Inflammatory macrophage treated with lipopolysaccharide for 1 hour (primary cell): ENCODE data around the gene CLCF1.

ENCODE experiments used
- DNase-seq, 2 donors: peaks; one replicate each; pipeline ENCODE4 v3.0.0-alpha.2; 2020 to 2022

Gene CLCF1

DNA sequence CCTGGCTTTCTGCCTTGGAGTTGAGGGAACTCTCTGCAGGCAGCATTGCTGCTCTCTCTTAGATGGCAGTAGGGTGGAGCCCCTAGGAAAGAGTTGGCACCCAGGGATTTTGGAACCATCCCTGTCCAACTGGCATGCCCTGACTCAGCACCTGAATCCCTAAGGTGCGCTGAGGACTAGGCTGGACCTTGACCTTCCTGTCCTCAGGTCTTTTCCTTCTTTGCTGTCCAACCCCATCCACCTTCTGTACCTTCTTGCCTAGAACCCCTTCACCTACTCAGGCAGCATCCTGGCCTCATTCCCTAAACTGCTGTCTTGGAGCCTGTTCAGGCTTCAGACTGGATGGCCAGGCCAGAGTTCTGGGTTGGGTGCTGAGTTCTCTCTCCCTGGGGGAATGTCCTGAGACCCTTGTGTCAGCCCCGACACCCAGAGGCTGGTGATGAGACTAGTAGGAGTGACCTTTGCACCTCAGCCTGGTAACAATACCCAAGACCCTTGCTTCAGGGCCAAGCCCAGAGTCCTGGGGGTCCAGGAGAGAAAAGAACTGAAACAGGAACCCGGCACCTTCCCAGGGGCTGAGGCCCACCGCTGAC is 17.5 kb downstream of the CLCF1 start:
- no peak for DNase-seq

DNA sequence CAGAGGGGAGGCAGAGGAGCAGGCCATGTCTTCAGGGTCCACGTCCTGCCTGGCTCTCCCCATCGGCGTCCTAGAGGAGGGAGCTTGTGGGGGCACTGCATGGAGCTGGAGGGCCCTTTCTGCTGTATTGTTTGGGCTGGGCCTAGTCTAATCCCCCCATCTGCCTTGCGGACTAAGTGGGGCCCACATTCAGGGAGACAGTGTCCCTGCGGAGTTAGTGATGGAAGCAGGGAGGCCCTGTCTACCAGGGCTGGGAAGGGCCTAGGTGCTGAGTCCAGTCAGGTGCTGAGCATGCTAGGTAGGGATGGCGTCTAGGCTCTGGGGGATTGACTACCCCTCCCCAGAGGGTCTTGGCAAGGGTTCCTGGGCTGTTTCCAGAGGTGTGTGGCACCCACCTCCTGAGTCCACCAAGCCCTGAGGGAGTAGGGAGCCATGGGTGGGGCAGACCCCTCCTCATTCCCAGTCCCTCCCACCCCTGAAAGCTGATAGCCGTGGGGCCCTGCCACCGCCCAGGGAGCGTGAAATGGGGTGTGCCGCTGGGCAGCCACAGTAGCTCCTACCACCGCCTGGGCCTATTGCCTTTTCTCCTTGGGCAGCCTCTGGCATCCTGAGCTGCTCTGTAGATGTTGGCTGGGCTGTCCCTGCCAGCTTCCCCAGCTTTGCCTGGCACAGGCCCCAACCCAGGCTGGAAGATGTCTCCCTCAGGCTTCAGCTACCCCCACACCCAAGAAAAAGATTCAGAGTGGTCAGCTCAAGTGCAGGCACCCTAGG is 18.2 kb downstream of the CLCF1 start:
- no peak for DNase-seq

DNA sequence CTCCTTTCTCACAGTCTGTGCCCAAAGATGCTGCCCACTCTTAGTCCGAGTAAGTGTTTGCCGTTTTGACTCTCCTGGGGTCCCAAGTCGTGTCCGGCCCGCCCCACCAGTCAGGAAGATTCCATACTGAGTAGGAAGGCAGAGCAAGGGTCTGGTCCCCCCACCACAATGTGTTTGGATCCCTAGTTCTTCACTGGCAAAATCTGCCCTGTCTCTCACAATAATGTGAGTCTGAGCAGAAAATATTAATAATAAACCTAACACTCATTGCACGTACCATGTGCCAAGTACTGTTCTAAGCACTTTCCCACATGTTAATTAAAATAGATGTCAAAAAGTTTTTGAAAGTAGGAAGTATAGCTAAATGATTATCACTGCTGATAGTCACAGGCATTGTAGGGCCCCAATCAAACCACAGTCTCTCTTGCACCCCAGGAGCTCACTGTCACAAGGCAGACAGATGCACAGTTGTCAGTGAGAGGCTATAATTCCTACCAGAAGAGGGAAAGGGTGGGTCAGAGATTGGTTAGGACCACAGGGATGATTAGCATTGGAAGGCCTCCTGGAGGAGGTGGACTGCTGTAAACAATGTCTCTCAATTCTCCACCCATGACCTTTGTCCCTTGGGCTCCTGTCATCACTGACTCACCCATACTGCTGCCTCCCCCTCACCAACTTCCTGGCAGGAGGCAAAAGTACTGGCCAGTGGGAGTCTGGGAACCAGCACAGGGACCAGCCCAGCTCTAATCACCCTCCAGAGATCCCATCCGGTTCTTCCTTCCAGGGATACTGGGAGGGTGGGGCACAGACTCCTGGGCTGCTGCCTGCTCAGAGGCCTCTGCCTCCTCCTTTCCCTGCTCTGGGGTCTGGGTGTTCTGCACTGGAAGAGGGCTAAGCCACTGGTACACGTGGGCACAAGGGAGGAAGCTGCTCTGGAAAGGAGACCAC is 19.0 kb downstream of the CLCF1 start:
- peak; percentile 74 to 90 for DNase-seq

DNA sequence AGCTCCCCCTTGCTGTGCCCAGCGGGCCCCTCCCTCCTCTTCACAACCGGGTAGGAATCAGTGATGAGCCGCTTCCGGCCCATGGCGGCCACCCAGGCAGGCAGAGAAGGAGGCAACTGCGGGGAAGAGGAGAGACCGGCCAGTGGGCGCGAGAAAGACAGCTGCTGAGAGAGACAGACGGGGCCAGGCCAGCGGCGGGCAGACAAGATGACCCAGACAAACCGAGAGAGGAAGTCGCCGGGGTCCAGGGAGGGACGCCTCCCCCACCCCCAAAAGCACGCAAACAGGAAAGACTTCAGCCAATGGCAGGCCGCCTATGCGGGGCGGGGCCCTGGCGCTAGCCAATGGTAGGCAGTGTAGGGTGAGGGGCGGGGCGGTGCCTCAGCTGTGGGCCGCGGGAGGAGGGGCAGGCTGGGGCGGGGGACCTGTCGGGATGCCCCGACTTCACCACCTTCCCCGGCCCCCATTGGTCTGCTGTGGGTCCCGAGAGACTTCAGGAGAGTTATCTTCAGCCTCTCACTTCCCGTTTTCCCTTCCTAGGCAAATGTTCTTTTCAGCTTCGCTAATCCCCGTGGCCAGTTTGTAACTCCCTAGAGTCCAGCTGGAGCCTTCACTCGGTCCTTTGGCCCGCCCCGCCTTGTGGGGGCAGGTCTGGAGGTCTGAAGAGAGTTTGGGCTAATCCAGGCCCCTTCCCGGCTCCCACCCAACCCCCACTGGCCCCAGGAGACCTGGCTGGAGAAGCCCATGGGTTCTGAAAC is 19.9 kb downstream of the CLCF1 start, which contains the start of gene POLD4:
Gene POLD4, minus strand, starts transcription at position 230 of the 758 bp plus-strand sequence. Its CDS starts 147 bp downstream, at position 83.
- peak; percentile 97 to 98 for DNase-seq

DNA sequence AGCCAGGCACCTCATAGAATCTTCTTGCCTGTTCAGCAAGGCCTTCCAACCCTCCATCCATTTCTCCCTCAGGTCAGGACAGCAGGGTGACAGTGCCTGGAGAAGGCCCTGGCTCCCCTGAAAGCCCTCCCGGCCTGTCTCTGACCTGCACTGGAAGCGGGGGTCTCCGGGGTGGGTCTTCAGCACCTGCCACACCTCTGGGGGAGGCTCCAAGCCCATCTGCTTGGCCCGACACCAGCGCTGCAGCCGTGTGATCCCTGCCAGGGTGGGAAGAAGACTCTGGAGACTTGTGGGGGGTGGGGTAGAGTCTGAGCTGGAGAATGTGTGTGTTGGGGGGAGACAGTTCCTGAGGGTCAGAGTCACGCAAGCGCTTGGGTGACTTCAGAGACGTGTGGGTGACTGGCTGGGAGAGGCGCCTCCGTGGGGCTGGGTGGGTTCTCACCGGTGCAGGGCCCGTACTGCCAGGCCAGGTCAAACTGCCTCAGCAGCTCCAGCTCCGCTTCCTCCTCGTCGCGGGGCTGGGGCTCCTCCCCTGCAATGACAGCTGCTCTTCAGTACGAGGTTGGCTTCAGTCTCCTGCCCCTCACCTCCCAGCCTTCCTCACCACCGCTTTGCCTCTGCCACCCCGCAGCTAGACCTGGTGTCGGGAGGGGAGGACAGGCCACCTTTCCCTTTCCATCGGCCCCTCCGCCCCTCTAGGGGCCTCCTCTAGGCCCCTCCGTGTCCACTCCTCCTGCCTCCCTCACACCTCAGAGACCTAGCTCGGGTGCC is 20.7 kb downstream of the CLCF1 start:
- peak; percentile 37 to 52 for DNase-seq

DNA sequence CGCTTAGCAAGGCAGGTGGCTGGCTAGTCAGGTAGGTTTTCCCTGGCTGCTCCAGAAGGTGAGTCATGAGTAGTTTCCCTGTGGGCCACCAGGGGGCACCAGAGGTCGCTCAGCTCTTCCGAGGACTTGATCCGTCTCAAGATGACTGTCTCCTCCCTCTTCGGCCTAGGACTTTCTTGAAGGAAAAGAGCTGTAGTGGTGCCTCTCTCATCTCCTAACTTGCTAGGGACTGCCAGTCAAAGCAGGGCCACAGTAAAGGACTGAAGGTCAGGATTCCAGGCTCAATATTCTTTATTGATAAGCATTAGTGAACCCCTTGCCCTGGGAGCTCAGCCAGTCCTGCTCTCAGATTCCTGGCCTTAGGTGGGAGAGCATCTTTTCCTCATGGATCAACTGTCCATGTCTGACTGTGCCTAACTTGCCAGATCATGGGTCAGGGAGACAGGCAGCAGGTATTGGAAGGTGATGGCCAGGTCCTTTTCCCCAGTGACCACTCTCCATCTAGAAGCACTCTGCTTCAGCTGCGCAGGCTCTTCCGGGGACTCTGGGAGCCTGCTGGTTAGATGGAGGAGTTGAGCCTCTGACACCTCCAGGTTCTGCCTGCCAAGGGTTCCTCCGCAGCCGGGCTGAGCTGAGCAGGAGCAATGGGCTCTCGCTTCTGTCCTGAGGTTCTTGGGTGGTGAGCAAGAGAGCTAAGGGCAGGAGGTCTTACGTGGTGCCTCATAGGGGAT is 22.0 kb downstream of the CLCF1 start:
- DNase-seq: peak; percentile 57 to 88

DNA sequence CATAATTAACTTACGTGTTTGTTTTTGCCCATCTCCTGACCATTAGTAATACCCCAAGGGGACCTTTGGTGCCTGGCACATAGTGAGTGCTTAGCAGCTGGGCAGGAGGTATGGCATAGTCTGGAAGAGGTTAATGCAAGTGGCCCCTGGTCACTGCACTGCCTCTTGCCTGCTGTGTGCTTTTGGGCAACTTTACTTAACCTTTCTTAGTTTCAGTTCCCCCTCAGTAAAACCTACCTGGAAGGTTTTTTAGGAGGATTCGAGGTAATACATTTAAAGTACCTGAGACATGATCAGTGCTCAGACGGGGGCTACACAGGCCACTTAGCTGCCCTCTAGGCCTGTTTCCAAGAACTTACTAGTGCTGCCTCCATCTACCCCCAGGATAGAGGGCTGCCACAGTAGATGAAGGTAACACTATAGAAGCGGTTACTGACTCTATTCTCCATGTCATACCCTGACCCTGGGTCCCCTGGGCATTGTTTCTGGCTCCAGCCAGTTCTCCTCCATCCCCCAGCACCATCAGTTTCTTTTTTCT is 23.4 kb downstream of the CLCF1 start:
- DNase-seq: no peak

DNA sequence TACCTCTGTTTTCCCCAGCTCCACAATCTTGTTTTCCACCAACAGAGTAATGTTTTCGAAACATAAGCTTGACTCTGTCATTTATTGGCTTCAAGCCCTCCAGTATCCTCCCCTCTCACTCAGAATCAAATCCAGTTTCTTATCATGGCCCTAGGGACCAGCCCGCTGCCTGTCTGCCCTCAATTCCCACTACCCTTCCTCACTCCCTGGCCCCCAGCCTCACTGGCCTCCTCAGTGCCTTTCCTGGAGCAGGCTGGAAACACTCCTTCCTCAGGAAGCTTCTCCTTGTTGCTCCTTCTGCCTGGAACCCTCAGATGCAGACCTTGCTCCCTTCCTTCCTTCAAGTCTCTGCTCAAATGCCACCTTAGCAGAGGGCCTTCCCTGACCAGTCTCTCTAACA is 23.9 kb downstream of the CLCF1 start:
- DNase-seq: no peak

DNA sequence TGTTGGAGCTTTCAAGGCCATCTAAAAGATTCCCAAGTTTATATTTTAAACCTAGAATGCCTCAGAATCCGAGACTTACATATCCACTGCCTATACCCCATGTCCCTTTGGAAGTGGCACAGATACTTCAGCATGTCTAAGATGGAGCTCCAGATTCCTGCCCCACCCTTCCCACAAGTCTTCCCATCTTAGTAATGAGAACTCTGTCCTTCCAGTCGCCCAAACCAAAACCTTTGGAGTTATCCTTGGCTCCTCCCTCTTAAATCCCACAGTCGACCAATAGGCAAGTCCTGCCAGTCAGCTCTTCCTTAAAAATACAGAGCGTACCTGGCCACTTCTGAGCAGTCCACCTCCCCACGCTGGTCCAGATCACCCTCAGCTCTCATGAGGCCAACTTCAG is 24.4 kb downstream of the CLCF1 start:
- DNase-seq: no peak

DNA sequence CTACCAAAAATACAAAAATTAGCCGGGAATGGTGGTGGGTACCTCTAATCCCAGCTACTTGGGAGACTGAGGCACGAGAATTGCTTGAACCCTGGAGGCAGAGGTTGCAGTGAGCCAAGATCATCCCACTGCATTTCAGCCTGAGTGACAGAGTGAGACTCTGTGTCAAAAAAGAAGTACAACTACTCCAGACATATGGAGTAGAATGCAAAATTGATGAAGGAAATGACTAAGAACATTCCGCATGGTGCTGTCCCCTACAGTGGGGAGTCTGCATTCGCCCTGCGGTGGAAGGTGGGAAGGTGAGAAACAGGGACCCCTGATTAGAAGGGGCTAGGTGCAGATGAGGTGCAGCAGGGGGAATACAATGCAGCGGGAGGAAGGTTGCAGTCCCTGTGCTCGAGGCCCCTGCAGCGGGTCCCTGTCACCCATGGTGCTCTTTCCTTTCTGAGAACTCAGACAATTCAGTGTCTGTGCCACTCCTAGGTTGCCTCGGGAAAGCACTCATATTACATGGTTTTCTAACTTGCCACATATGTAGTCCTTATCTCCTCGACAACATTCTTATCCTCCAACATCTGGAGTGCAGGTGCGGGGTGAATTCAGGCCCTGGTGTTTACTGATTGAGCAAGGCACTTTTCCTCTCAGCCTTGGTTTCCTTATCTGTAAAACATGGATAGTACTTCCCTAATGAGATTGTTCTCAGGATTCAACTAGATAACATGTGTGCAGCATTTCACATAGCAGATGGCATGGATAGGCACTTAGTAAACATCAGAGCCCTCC is 25.2 kb downstream of the CLCF1 start:
- DNase-seq: no peak

DNA sequence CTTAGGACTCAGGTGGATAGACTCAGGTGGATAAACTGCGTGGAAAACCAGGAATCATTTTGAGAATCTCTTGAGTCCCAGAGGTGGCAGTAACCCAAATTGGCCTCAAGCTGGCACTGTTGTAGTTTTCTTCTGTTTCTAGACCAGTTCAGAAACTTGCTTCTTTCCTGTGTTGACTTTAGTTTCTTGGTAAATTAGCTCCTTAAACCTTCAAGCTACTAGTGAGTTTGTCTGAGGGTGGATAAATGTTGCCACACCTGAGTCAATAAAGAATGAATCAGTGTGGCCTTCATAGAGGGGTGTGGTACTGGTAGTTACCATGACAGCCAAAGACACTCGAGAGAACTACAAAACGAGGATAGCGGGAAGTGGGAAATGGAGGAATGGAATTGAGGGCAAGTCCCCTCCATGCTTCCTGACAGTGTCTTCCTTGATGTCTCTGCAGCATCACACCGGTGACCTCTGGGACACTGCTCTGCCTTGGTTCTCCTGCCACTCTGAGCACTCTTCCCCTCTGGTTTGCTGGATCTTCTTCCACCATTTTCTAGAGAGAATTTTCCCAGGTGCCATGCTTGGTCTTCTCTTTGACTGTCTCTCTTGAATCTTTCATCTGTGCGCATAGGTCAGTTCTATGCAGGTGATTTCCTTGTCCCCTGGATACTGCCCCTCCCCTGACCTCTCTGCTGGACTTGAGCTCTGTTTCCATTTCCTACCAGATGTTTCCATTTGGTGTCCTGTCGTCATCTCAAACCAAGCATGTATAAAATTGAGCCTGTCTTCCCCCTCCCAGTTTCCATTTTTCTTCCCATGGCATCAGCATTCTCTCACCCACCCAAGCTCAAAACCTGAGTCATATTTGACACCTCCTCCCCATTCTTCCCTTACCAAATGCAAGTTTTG is 27.2 kb downstream of the CLCF1 start:
- DNase-seq: peak; percentile 24 to 58

DNA sequence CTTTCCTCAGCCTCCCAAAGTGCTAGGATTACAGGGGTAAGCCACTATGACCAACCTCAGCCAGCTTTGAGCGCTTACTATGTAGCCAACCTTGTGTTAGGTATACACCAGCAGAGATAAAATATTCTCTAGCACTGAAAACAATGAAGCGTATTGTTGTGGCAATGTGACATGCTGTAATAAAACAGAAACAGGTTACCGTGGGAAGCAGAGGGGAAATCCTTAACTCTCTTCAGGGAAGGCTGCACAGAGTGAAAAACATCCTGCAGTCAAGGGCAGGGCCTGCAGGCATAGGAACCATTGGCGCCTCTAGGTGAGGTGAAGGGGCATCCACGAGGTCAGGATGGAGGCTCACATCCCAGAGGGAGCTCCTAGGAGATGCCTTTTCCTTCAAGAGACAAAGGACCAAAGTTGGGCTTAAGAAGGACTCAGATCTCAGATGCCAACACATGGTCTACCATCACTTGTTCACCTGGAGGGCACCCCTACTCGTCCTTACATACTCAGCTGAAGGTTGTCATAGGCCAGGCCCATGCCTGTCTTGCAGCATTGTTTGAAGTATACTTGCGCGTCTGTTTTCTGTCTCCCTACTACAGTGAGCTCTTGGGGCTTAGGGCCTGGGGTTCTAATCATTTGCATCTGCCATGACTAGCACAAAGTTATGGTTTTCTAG is 28.0 kb downstream of the CLCF1 start:
- DNase-seq: no peak

DNA sequence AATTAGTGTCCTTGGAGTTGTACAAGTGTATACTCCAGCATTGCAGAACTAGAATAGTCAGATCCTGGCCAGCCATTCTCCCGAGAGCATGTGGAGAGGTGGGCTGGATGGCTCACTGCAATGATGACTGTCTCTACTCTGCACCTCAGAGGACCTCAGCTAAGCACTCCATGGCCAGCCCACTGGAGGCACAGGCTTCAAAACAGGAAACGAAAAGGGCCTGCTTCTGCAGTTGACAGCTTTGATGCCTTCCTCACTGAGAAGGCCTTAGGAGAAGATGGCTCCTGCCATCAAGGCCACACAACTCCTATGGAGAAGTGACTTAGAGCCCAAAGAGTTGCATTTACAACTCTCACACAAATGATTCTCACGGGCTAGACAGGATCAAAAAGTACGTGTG is 29.1 kb downstream of the CLCF1 start:
- DNase-seq: no peak

DNA sequence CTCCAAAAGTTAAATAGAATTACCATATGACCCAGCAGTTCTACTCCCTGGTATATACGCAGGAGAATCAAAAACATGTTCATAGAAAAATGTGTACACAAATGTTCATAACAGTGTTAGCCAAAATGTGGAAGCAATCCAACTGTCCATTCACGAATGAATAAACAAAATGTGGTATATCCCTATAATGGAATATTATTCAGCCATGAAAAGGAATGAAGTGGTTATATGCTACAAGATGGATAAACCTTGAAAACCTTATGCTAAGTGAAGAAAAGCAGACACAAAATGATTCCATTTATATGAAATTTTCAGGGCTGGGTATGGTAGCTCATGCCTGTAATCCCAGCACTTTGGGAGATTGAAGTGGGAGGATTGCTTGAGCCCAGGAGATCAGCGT is 36.1 kb downstream of the CLCF1 start:
- no peak for DNase-seq

DNA sequence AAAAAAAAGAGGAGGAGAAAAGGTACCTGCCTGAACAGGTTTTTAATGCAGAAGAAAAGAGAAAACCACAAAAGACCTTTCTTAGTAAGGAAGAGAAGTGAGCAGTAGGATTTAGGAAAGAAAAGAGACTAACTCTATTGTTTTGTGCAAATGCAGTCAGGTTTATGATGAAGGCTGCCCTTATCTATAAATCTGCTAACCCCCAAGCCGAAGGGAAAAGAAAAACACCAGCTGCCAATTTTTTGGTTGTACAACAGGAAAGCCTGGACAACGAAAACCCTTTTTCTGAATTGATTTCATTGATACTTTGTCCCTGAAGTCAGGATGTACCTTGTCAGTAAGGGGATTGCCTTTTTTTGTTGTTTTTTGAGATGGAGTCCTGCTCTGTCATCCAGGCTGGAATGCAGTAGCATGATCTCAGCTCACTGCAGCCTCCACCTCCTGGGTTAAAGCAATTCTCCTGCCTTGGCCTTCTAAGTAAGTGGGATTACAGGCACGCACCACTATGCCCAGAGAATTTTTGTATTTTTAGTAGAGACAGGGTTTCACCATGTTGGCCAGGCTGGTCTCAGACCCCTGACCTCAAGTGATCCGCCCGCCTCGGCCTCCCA is 41.2 kb downstream of the CLCF1 start:
- DNase-seq: no peak

DNA sequence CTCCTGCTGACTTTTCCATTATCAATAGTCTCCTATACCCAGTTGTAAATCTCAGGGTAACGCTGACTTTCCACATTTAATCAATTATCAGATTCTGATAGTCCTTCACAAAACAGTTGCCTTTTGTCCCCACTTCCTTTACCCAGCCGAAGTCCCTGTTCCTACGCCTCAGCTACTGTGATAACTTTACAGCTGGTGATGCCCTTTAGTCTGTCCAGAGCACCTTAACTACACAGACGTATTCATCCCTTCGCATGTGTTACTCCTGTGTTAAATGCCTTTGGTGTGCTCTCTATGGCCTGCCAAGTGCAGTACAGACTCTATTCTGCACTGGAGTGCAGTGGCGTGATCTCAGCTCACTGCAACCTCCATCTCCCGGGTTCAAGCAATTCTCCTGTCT is 49.9 kb downstream of the CLCF1 start:
- no peak for DNase-seq

DNA sequence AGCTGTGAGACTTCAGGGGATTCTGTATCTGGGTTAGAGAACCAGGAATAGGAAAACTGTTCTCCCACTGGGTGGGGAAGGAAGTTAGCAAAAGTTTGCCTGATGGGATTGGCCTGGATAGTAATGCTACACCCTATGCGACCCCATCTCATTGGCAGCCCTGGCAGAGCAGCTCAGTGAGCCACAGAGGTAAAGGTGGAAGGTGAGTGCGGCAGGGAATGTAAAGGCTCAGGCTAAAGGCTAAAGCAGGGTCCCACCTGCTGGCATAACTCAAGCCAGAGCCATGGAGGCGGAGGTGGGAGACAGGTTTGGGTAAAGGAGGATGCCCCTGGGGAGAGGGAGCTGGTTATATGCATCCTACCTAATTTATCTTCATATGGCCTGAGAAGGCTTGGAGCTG is 51.3 kb downstream of the CLCF1 start:
- no peak for DNase-seq

DNA sequence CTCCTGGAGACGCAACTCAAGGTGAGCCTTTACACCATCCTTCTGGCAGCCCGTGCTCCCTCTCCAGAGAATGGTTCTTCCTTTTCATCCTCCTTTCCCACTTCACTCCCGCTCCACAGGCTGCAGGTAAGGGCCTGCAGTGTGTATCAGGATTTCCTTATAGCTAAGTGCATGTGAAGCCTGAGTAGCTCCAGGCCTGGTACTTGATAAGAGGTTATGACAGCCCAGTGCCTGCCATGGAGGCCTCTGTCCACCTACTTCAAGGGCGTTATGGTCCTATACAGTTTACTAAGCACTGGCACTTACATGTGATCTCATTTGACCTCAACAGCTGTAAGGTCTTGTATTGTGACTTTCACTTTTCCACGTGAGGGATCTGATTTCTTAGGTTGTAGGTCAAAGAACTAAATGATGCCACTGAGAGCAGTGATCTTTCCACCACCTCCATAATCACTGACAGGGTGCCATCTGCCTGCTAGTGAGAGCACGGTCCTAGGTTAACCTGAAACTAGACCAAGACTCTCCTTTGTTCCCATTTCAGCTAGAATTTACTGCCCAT is 52.0 kb downstream of the CLCF1 start:
- DNase-seq: no peak
